Measurements from ENCODE around the gene ENKD1. TPM values are rescaled to one million over a fixed set of nuclear protein-coding genes. Genes with fewer than 3 reads are reported as not detected.

Gene ENKD1
- total RNA-seq, 1 experiment from 2014 or later = 58.8 TPM

GRCh38 chr16:67679935-67680897, 13.7 kb upstream of the ENKD1 start:
- no peak for DNase-seq (ENCODE audit: low spot score)

GRCh38 chr16:67678354-67679023, 11.9 kb upstream of the ENKD1 start:
- peak; percentile 23 for DNase-seq (ENCODE audit: low spot score)

- DNase-seq (ENCODE audit: low spot score) = no peak
Measured at GRCh38 chr16:67677712-67678111, 11.2 kb upstream of the ENKD1 start.

GRCh38 chr16:67676939-67677338, 10.4 kb upstream of the ENKD1 start:
- DNase-seq (ENCODE audit: low spot score) = no peak

GRCh38 chr16:67676516-67676915, 10.0 kb upstream of the ENKD1 start:
- no peak for DNase-seq (ENCODE audit: low spot score)

- DNase-seq (ENCODE audit: low spot score) = no peak
Measured at GRCh38 chr16:67675999-67676398, 9.4 kb upstream of the ENKD1 start.

GRCh38 chr16:67675579-67675935, 9.0 kb upstream of the ENKD1 start:
- DNase-seq (ENCODE audit: low spot score) = no peak

GRCh38 chr16:67674851-67675578, 8.5 kb upstream of the ENKD1 start:
- peak; percentile 86 for DNase-seq (ENCODE audit: low spot score)

GRCh38 chr16:67673712-67674580, 7.4 kb upstream of the ENKD1 start:
- peak; percentile 82 for DNase-seq (ENCODE audit: low spot score)

- DNase-seq (ENCODE audit: low spot score) = peak; percentile 90
Measured at GRCh38 chr16:67672739-67673662, 6.5 kb upstream of the ENKD1 start.

GRCh38 chr16:67672306-67672705, 5.8 kb upstream of the ENKD1 start:
- no peak for DNase-seq (ENCODE audit: low spot score)

- no peak for DNase-seq (ENCODE audit: low spot score)
Measured at GRCh38 chr16:67669499-67670101, 3.0 kb upstream of the ENKD1 start.

GRCh38 chr16:67668495-67669157, 2.1 kb upstream of the ENKD1 start:
- DNase-seq (ENCODE audit: low spot score) = no peak

GRCh38 chr16:67667817-67668494, 1.4 kb upstream of the ENKD1 start:
- peak; percentile 97 for DNase-seq (ENCODE audit: low spot score)

- no peak for DNase-seq (ENCODE audit: low spot score)
Measured at GRCh38 chr16:67667453-67667816, 885 bp upstream of the ENKD1 start.

- peak; percentile 36 for DNase-seq (ENCODE audit: low spot score)
Measured at GRCh38 chr16:67666032-67666551, 458 bp downstream of the ENKD1 start.

GRCh38 chr16:67665598-67665997, 952 bp downstream of the ENKD1 start:
- no peak for DNase-seq (ENCODE audit: low spot score)

- DNase-seq (ENCODE audit: low spot score) = no peak
Measured at GRCh38 chr16:67664871-67665270, 1.7 kb downstream of the ENKD1 start.
